Left colon (tissue), 2 donors: ENCODE results near the gene STS. TPM values are rescaled to one million over a fixed set of nuclear protein-coding genes. Genes with fewer than 3 reads are reported as not detected.
A peak's percentile ranks its signal among the peaks of the same experiment; 100 is the strongest.

Experiments
- ATAC-seq: fragments of 200-7000 bp; cut with Tn5 transposase; one replicate; pipeline ENCODE4 v1.9.1; 2020; ENCODE audit warnings: mild to moderate bottlenecking, moderate library complexity
- DNase-seq, 2 donors: peaks; one replicate each; pipeline ENCODE4 v3.0.0-alpha.2; 2020
- intact Hi-C, 2 donors: fragments of 100-400 bp; cut with DNase I in 1 of 2; cut with micrococcal nuclease in 1 of 2; formaldehyde crosslinking; loops; one replicate each; pipeline versions ENCODE4 v1.11.2 to v1.14.0; 2022; cut with DNase I, micrococcal nuclease
- long read RNA-seq: library from polyadenylated mRNA; unstranded; transcript quantifications from one replicate; pipeline ENCODE4 v2.0.0, GENCODE V29; 2021
- total RNA-seq, 2 donors: library from RNA; stranded (reverse); fragmentation: NEBNext Ultra II Directional; extraction: Animal tissue kit (Norgen Biotek cat#: 25700); gene quantifications; one replicate each; pipeline ENCODE4 v1.2.1, GENCODE V29; 2021
- donor health status: DM: no; HTN: no; CAD: no.
- donor health status: DM: yes; HTN: yes; CAD: no.

STS gene
- total RNA-seq: 10 to 100 TPM; 13.7 to 34.9 TPM
- long read RNA-seq, partial matches to known transcripts: 20 of 44 reads
- long read RNA-seq, other reads (novel, unspliced or antisense): 24 of 44 reads

- intact Hi-C loops: no loop called here
- DNase-seq (peak; percentile 51 to 66), ATAC-seq (peak; percentile 51)
Measured at GRCh38 chrX:7147413-7147977, at the start of gene STS. Gene STS (plus strand): TSS chrX:7147712. CDS start chrX:7253200, 105,488 bp downstream.

- DNase-seq (no peak), ATAC-seq (no peak)
- intact Hi-C loops: no loop called here
Measured at GRCh38 chrX:7100022-7100421, 47.5 kb upstream of the STS start.

- ATAC-seq: no peak
Measured at GRCh38 chrX:7102119-7102518, 45.4 kb upstream of the STS start.

GRCh38 chrX:7106649-7107048 lies 40.9 kb upstream of the STS start:
- ATAC-seq (no peak), DNase-seq (no peak)
- intact Hi-C loops: no loop called here

More at GRCh38 chrX:7102119-7102518, 45.4 kb upstream of the STS start:
- intact Hi-C loops: no loop called here
- DNase-seq: no peak

GRCh38 chrX:7108030-7108429 lies 39.5 kb upstream of the STS start:
- DNase-seq: no peak
- intact Hi-C loops: no loop called here
- peak; percentile 84 for ATAC-seq

- intact Hi-C loops: no loop called here
- ATAC-seq (peak; percentile 21), DNase-seq (no peak)
Measured at GRCh38 chrX:7109049-7109531, 38.4 kb upstream of the STS start.

- peak; percentile 29 for ATAC-seq
- intact Hi-C loops: no loop called here
Measured at GRCh38 chrX:7109838-7110793, 37.4 kb upstream of the STS start.

GRCh38 chrX:7110821-7111276 lies 36.7 kb upstream of the STS start:
- intact Hi-C loops: no loop called here
- ATAC-seq (no peak), DNase-seq (no peak)

More at GRCh38 chrX:7109838-7110793, 37.4 kb upstream of the STS start:
- no peak for DNase-seq

- no peak for ATAC-seq
Measured at GRCh38 chrX:7111518-7111917, 36.0 kb upstream of the STS start.

GRCh38 chrX:7112071-7112470 lies 35.4 kb upstream of the STS start:
- intact Hi-C loops: no loop called here

More at GRCh38 chrX:7111518-7111917, 36.0 kb upstream of the STS start:
- no peak for DNase-seq
- intact Hi-C loops: no loop called here

GRCh38 chrX:7115557-7115956 lies 32.0 kb upstream of the STS start:
- no peak for ATAC-seq
- intact Hi-C loops: no loop called here
- DNase-seq: no peak

More at GRCh38 chrX:7112071-7112470, 35.4 kb upstream of the STS start:
- no peak for ATAC-seq
- DNase-seq: no peak

GRCh38 chrX:7116081-7116480 lies 31.4 kb upstream of the STS start:
- no peak for DNase-seq
- ATAC-seq: no peak
- intact Hi-C loops: no loop called here

GRCh38 chrX:7117587-7117986 lies 29.9 kb upstream of the STS start:
- intact Hi-C loops: no loop called here
- ATAC-seq: no peak
- no peak for DNase-seq

GRCh38 chrX:7119950-7120877 lies 27.3 kb upstream of the STS start:
- ATAC-seq (peak; percentile 66), DNase-seq (no peak)
- intact Hi-C loops: no loop called here

- DNase-seq: peak; percentile 39 to 62
- peak; percentile 91 for ATAC-seq
- intact Hi-C loops: no loop called here
Measured at GRCh38 chrX:7120878-7121219, 26.7 kb upstream of the STS start.

GRCh38 chrX:7127056-7127455 lies 20.5 kb upstream of the STS start:
- ATAC-seq (peak; percentile 19), DNase-seq (no peak)
- intact Hi-C loops: no loop called here

- DNase-seq (peak in 1 of 2 donors; percentile 26), ATAC-seq (peak; percentile 13)
- intact Hi-C loops: no loop called here
Measured at GRCh38 chrX:7131621-7132020, 15.9 kb upstream of the STS start.

GRCh38 chrX:7132335-7133049 lies 15.0 kb upstream of the STS start:
- intact Hi-C loops: no loop called here
- ATAC-seq (peak; percentile 97), DNase-seq (peak; percentile 90 to 94)
